HL-60 (cell line): ENCODE data around the gene ROR2.
A peak's percentile ranks its signal among the peaks of the same experiment; 100 is the strongest.

ENCODE experiments used
- DNase-seq, 2 experiments: peaks; one replicate each; pipeline ENCODE4 v3.0.0-alpha.2; 2010 to 2020; ENCODE audit warnings: low read depth in 1 of 2, low spot score in 1 of 2
- H3K27ac ChIP-seq: fragments of 250-450 bp; sonication (Bioruptor Pico); replicated peaks from 2 replicates; pipeline ENCODE4 v1.5.1; 2020; ENCODE audit warnings: mild to moderate bottlenecking, moderate library complexity
- H3K27me3 ChIP-seq: fragments of 250-450 bp; sonication (Bioruptor Pico); 2 replicates; pipeline ENCODE4 v1.5.1; 2021; ENCODE audit warnings: mild to moderate bottlenecking, moderate library complexity; ENCODE audit not compliant: insufficient read depth, poor library complexity, severe bottlenecking
- H3K4me3 ChIP-seq: replicated peaks from 2 replicates; pipeline ENCODE4 v1.5.1; 2011; ENCODE audit warnings: mild to moderate bottlenecking, control low read depth, low read length; ENCODE audit not compliant: insufficient read depth
- CTCF ChIP-seq: IDR thresholded peaks from one replicate; pipeline ENCODE4 v1.5.1; 2011; ENCODE audit warnings: low read length, control low read depth, inconsistent platforms; ENCODE audit not compliant: insufficient read depth
- GABPA ChIP-seq: IDR thresholded peaks from 2 replicates; pipeline ENCODE4 v1.6.1; 2012; ENCODE audit warnings: low read depth
- POLR2AphosphoS5 ChIP-seq: IDR thresholded peaks from 2 replicates; pipeline ENCODE4 v1.6.1; 2012; ENCODE audit warnings: low read depth
- REST ChIP-seq: IDR thresholded peaks from 2 replicates; pipeline ENCODE4 v1.6.1; 2012; ENCODE audit warnings: low read depth; ENCODE audit not compliant: insufficient replicate concordance
- SPI1 ChIP-seq: IDR thresholded peaks from 2 replicates; pipeline ENCODE4 v1.6.1; 2012; ENCODE audit warnings: low read depth, mild to moderate bottlenecking, borderline replicate concordance

Gene ROR2

GRCh38 chr9:91678807-91679580 lies 271.0 kb downstream of the ROR2 start:
- TF ChIP-seq REST (no peak), POLR2AphosphoS5 (no peak), SPI1 (peak; percentile 75), GABPA (no peak)
- H3K27me3 ChIP-seq: no peaks in the 10 kb centered on the region
- DNase-seq: peak in 1 of 2 experiments; percentile 18
- no peak overlapping the region for H3K27ac ChIP-seq
- no peak overlapping the region for H3K4me3 ChIP-seq

GRCh38 chr9:91677822-91678436 lies 272.1 kb downstream of the ROR2 start:
- Histone ChIP-seq H3K27me3 (no peaks in the 10 kb centered on the region), H3K4me3 (no peak overlapping the region), H3K27ac (no peak overlapping the region)
- DNase-seq: no peak
- TF ChIP-seq CTCF (no peak), POLR2AphosphoS5 (no peak), SPI1 (no peak), REST (no peak), GABPA (no peak)

GRCh38 chr9:91677331-91677730 lies 272.7 kb downstream of the ROR2 start:
- TF ChIP-seq REST: no peak
- TF ChIP-seq POLR2AphosphoS5: no peak
- TF ChIP-seq SPI1: no peak
- no peak for TF ChIP-seq CTCF
- TF ChIP-seq GABPA: no peak
- no peak for DNase-seq
- Histone ChIP-seq H3K27ac (no peak overlapping the region), H3K4me3 (no peak overlapping the region), H3K27me3 (no peaks in the 10 kb centered on the region)
